GM12875 (cell line): Measurements from ENCODE around the gene UBL5.
A peak's percentile ranks its signal among the peaks of the same experiment; 100 is the strongest.

Experiments
- H3K4me3 ChIP-seq: one replicate; pipeline ENCODE4 v1.5.1; 2011; ENCODE audit warnings: low read depth, low read length, control low read depth
- TF ChIP-seq, protein P1 (sequence below): IDR thresholded peaks from 2 replicates; pipeline ENCODE4 v1.5.1; 2011; ENCODE audit warnings: low read depth, mild to moderate bottlenecking, control low read depth, inconsistent platforms, low read length, moderate library complexity, borderline replicate concordance; ENCODE audit not compliant: insufficient read depth

Gene UBL5

DNA sequence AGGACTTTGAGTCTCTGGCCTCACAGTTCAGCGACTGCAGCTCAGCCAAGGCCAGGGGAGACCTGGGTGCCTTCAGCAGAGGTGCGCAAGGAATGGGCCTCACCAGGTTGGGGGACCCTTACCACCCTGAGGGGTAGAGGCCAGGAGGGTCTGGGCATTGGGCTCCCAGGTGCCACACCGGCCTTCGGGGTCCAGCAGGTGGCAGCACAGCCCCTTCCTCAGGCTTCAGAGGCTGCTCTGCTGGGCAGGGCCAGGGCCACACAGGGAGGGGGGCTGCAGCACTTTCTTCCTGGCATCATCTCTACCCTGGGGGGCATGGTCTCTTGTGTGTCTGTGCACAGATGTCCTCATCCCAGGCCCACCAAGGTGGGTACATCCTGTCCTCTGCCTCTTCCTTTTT, 20.3 kb downstream of the UBL5 start:
- TF ChIP-seq, protein P1, sequence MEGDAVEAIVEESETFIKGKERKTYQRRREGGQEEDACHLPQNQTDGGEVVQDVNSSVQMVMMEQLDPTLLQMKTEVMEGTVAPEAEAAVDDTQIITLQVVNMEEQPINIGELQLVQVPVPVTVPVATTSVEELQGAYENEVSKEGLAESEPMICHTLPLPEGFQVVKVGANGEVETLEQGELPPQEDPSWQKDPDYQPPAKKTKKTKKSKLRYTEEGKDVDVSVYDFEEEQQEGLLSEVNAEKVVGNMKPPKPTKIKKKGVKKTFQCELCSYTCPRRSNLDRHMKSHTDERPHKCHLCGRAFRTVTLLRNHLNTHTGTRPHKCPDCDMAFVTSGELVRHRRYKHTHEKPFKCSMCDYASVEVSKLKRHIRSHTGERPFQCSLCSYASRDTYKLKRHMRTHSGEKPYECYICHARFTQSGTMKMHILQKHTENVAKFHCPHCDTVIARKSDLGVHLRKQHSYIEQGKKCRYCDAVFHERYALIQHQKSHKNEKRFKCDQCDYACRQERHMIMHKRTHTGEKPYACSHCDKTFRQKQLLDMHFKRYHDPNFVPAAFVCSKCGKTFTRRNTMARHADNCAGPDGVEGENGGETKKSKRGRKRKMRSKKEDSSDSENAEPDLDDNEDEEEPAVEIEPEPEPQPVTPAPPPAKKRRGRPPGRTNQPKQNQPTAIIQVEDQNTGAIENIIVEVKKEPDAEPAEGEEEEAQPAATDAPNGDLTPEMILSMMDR = peak; percentile 57
- H3K4me3 ChIP-seq = no peak overlapping the region

DNA sequence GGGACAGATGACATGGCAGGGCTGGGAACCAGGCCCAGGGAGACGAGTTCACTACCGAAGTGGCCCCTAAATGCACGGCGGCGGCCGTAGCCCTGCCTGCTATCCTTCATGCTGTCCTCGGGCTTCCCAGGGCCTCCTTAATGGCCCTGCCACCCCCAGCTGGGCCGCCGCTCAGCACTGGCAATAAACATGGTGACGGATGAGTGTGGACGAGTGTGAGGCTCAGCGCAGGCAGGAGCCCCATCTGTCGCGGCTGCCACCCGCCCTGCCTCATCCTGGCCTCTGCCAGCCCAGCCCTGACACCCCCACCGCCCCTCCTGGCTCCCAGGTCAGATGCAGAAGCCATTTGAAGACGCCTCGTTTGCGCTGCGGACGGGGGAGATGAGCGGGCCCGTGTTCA, 21.0 kb downstream of the UBL5 start:
- TF ChIP-seq, protein P1 = no peak
- no peak overlapping the region for H3K4me3 ChIP-seq

DNA sequence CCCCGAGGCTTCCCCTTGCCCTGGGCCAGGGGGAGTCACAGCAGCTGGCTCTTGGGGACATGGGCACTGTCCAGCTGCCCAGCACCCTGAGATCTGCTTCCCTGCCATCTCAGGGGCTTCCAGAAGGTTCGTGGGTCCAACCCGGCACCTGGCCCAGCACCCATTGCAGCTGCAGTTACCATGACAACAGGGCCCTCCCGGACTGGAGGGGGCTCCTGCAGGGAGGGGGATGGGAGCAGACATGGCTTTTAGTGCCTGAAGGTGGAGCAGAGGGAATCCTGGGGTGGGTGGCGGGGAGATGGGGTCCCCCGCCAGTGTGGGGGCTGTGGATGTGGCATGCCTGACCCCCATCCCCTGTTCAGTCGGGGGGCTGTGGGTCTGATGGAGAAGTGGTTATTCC, 22.1 kb downstream of the UBL5 start:
- TF ChIP-seq, protein P1 = no peak
- H3K4me3 ChIP-seq = no peak overlapping the region

DNA sequence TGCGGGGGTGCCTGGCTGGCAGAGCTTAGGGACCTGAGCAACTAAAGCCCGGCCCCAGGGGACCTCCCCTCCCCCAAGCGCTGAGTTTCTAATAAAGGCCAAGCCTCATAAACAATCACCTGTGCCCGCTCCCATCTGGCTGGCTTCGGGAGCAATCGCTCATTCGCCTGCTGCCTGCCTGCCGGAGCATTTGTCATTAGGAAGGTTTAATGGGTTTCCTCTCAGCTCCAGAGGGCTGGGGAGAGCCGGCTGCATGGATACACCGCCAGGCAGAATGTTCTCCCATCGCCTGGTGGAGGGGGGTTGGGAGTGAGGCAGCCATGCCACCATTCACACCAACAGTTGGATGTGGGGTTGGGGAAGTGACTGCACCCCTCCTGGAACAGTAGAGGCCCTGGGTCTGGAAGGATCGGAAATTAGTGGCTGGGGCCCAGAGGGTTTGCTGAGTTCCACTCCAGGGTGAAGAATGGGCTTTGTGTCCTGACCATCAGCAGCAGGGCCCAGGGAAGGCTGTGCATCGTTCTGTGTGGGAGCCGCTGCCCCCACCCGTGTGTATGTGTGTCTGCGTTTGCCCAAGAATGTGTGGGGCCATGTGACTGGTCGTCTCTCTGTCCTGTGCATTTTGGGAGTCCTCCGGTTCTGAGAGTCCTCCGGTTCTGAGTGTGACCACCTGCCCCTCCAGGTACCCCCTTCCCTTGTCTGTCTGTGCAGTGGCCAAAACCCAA, 22.7 kb downstream of the UBL5 start:
- H3K4me3 ChIP-seq = no peak overlapping the region

DNA sequence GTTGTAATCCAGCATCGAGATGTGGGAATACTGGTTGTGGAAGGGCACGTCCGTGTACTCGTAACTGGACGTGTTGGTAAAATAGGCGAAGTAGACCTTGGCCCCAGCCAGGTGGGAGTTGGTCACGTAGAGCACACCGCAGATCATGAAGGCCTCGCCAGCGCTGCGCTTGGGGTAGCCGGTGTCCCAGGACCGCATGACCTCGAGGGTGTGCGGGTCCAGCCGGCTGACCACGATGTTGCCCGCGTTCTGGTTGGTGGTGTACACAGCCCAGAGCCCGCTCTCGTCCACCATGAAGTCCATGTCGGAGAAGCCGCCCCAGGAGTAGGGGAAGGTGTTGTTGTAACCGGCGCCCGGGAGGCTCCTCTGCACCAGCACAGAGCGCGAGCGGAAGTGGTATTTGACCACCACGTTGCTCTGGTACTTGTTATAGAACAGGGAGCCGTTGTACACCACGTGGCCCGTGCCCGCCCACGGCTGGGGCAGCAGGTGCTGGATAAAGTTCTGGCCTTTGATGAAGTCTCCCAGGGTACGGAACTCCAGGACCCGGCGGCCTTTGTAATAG, 26.6 kb downstream of the UBL5 start:
- TF ChIP-seq, protein P1 = no peak
- no peak overlapping the region for H3K4me3 ChIP-seq

More for the DNA sequence above, 22.7 kb downstream of the UBL5 start:
- TF ChIP-seq, protein P1 = no peak

DNA sequence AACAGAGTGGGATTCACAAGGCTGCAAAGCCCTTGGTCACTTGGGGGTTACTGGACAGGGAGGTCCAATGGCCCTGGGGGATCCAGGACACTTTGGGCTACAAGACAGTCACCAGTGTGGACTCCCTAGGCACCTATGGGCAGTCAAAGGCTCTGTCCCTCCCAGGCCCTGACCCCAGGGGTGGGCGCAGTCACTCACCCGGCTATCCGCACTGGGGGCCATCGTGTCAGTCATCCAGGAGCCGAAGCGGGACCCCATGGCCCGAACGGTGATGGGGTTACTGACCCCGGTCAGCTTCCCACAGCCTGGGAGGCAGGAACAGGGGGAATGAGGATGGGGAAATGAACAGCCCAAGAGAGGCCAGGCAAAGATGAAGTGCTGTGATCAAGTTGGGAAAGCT, 28.9 kb downstream of the UBL5 start:
- TF ChIP-seq, protein P1 = no peak
- no peak overlapping the region for H3K4me3 ChIP-seq
